ENCODE measurements around the gene RAB32. TPM values are rescaled to one million over a fixed set of nuclear protein-coding genes. Genes with fewer than 3 reads are reported as not detected.

The RAB32 gene
- total RNA-seq, 1 donor from 2014 or later, result 4.3 TPM

DNA sequence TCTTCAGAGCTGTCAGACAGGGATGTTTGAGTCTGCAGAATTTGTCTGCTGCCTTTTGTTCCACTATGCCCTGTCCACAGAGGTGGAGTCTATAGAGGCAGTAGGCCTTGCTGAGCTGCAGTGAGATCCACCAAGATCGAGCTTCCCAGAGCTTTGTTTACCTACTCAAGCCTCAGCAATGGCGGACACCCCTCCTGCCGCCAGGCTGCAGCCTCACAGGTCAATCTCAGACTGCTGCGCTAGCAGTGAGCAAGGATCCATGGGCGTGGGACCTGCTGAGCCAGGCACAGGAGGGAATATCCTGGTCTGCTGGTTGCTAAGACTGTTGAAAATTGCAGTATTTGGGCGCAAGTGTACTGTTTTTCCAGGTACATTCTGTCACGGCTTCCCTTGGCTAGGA is 28.4 kb upstream of the RAB32 start:
- no peak overlapping the region for H2AFZ ChIP-seq (replicated peaks)
- no peaks in the 10 kb centered on the region for H3K79me2 ChIP-seq (ENCODE audit: low read depth)
- peaks cover 2% of the 10 kb centered on the region for H3K27me3 Mint-ChIP-seq (ENCODE audit: insufficient read depth, low read depth)
- H3K36me3 Mint-ChIP-seq, result no peaks in the 10 kb centered on the region
- no peaks in the 10 kb centered on the region for H3K27me3 ChIP-seq
- H3K27ac ChIP-seq, result no peak overlapping the region
- no peak overlapping the region for H3K4me2 ChIP-seq
- H4K20me1 ChIP-seq (ENCODE audit: low read depth), result no peaks in the 10 kb centered on the region
- H3K9me3 Mint-ChIP-seq, result peaks cover 11% of the 10 kb centered on the region
- no peak overlapping the region for H3K4me3 ChIP-seq
- no peak for DNase-seq (ENCODE audit: low spot score)
- no peaks in the 10 kb centered on the region for H3F3A ChIP-seq (ENCODE audit: low read depth)
- H3K4me1 Mint-ChIP-seq, result no peaks in the 10 kb centered on the region
- H3K9me3 ChIP-seq (ENCODE audit: low read depth), result no peaks in the 10 kb centered on the region
- no peak overlapping the region for H3K9ac ChIP-seq
- no peaks in the 10 kb centered on the region for H3K36me3 ChIP-seq
- H3K4me3 Mint-ChIP-seq, result no peak overlapping the region
- H3K27ac Mint-ChIP-seq, result no peak overlapping the region
- no peaks in the 10 kb centered on the region for H3K4me1 ChIP-seq
- TF ChIP-seq, protein P1, sequence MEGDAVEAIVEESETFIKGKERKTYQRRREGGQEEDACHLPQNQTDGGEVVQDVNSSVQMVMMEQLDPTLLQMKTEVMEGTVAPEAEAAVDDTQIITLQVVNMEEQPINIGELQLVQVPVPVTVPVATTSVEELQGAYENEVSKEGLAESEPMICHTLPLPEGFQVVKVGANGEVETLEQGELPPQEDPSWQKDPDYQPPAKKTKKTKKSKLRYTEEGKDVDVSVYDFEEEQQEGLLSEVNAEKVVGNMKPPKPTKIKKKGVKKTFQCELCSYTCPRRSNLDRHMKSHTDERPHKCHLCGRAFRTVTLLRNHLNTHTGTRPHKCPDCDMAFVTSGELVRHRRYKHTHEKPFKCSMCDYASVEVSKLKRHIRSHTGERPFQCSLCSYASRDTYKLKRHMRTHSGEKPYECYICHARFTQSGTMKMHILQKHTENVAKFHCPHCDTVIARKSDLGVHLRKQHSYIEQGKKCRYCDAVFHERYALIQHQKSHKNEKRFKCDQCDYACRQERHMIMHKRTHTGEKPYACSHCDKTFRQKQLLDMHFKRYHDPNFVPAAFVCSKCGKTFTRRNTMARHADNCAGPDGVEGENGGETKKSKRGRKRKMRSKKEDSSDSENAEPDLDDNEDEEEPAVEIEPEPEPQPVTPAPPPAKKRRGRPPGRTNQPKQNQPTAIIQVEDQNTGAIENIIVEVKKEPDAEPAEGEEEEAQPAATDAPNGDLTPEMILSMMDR (IDR thresholded peaks at IDR 0.05), result no peak
- no peak for TF ChIP-seq EZH2 (IDR thresholded peaks at IDR 0.05)
- no peak for TF ChIP-seq EZH2phosphoT487 (IDR thresholded peaks at IDR 0.05)

DNA sequence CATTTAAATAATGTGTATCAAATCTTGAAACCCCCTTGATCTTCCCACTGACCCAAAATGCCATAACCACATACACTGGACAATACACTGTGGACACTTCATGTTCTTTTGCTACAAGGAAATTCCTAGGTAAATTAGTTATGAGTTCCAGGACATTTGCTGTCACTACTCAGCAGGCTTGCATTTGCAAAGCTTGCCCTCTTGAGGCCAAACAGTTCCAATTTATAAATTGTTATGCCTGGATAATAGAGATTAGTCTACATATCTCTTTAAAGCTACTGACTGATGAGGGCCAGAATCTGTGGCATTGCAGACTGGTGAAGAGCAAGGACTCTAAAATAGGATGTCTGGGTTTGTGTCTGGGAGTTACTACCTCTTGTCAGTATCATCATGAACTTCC is 17.4 kb upstream of the RAB32 start:
- no peak overlapping the region for H3K27ac ChIP-seq
- H3K9me3 ChIP-seq (ENCODE audit: low read depth), result no peaks in the 10 kb centered on the region
- H3K27me3 Mint-ChIP-seq (ENCODE audit: insufficient read depth, low read depth), result no peaks in the 10 kb centered on the region
- H3K9me3 Mint-ChIP-seq, result peaks cover 3% of the 10 kb centered on the region
- H3K9ac ChIP-seq, result no peak overlapping the region
- H4K20me1 ChIP-seq (ENCODE audit: low read depth), result no peaks in the 10 kb centered on the region
- H3K4me1 ChIP-seq, result no peaks in the 10 kb centered on the region
- TF ChIP-seq EZH2phosphoT487 (IDR thresholded peaks at IDR 0.05) (no peak), EZH2 (IDR thresholded peaks at IDR 0.05) (no peak)
- TF ChIP-seq, protein P1 (IDR thresholded peaks at IDR 0.05), result peak; percentile 30
- DNase-seq (ENCODE audit: low spot score), result no peak
- no peak overlapping the region for H2AFZ ChIP-seq (replicated peaks)
- H3K36me3 Mint-ChIP-seq, result peaks cover 2% of the 10 kb centered on the region
- no peaks in the 10 kb centered on the region for H3K79me2 ChIP-seq (ENCODE audit: low read depth)
- no peaks in the 10 kb centered on the region for H3K4me1 Mint-ChIP-seq
- H3K4me3 Mint-ChIP-seq, result no peak overlapping the region
- H3K4me2 ChIP-seq, result no peak overlapping the region
- no peaks in the 10 kb centered on the region for H3K27me3 ChIP-seq
- H3K27ac Mint-ChIP-seq, result no peak overlapping the region
- H3K36me3 ChIP-seq, result no peaks in the 10 kb centered on the region
- H3K4me3 ChIP-seq, result no peak overlapping the region
- no peaks in the 10 kb centered on the region for H3F3A ChIP-seq (ENCODE audit: low read depth)

DNA sequence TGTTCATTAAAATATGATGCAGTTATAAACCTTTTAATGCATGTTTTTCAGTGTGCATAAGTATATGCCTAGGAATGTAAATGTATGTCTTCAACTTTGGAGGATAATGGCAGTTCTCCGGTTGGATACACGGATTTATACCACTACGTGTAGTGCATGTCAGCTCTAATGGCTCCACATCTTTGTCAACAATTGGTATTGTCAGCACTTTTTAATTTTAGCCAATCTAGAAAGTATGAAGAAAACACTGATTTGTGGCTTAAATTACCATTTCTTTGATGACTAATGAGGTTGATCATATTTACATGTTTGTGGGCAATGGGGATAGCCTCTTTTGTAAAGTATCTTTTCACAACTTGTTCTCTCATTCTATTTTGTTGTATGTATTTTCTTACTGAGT is 10.9 kb upstream of the RAB32 start:
- Mint-ChIP-seq H3K36me3 (no peaks in the 10 kb centered on the region), H3K9me3 (no peaks in the 10 kb centered on the region), H3K4me3 (no peak overlapping the region), H3K4me1 (no peaks in the 10 kb centered on the region), H3K27ac (no peak overlapping the region), H3K27me3 (ENCODE audit: insufficient read depth, low read depth) (no peaks in the 10 kb centered on the region)
- no peaks in the 10 kb centered on the region for H3K4me1 ChIP-seq
- no peaks in the 10 kb centered on the region for H4K20me1 ChIP-seq (ENCODE audit: low read depth)
- H3K36me3 ChIP-seq, result no peaks in the 10 kb centered on the region
- no peaks in the 10 kb centered on the region for H3F3A ChIP-seq (ENCODE audit: low read depth)
- no peak overlapping the region for H2AFZ ChIP-seq (replicated peaks)
- no peak overlapping the region for H3K9ac ChIP-seq
- H3K79me2 ChIP-seq (ENCODE audit: low read depth), result no peaks in the 10 kb centered on the region
- H3K27me3 ChIP-seq, result no peaks in the 10 kb centered on the region
- no peak for DNase-seq (ENCODE audit: low spot score)
- no peak for TF ChIP-seq EZH2 (IDR thresholded peaks at IDR 0.05)
- TF ChIP-seq EZH2phosphoT487 (IDR thresholded peaks at IDR 0.05), result no peak
- TF ChIP-seq, protein P1 (IDR thresholded peaks at IDR 0.05), result no peak
- no peak overlapping the region for H3K4me3 ChIP-seq
- no peak overlapping the region for H3K27ac ChIP-seq
- no peak overlapping the region for H3K4me2 ChIP-seq
- no peaks in the 10 kb centered on the region for H3K9me3 ChIP-seq (ENCODE audit: low read depth)

DNA sequence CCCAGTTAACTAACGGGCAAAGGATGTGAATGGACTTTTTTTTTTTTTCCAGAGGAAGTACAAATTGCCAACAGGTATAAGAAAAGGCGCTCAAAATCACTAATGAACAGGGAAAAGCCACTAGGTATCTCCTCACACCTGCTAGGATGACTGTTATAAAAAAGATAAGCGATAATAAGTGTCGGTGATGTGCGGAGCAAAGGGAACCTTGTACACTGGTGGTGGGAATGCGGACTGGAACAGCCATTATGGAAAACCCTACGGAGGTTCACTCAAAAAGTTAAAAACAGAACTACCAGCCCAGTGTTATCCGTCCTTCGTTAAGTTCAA is 787 bp upstream of the RAB32 start:
- Mint-ChIP-seq H3K27me3 (ENCODE audit: insufficient read depth, low read depth) (peaks cover 6% of the 10 kb centered on the region), H3K4me3 (peak overlapping the region; percentile 79), H3K4me1 (peaks cover 33% of the 10 kb centered on the region), H3K27ac (peak overlapping the region; percentile 50), H3K9me3 (peaks cover 2% of the 10 kb centered on the region), H3K36me3 (peaks cover 2% of the 10 kb centered on the region)
- Histone ChIP-seq H3K9me3 (ENCODE audit: low read depth) (no peaks in the 10 kb centered on the region), H3K4me3 (peak overlapping the region; percentile 82), H3K36me3 (no peaks in the 10 kb centered on the region), H3K9ac (no peak overlapping the region), H3K4me2 (peak overlapping the region; percentile 97), H3K79me2 (ENCODE audit: low read depth) (peaks cover 6% of the 10 kb centered on the region), H2AFZ (replicated peaks) (no peak overlapping the region), H3K27ac (no peak overlapping the region), H3F3A (ENCODE audit: low read depth) (no peaks in the 10 kb centered on the region), H3K4me1 (no peaks in the 10 kb centered on the region), H4K20me1 (ENCODE audit: low read depth) (no peaks in the 10 kb centered on the region), H3K27me3 (no peaks in the 10 kb centered on the region)
- DNase-seq (ENCODE audit: low spot score), result no peak
- TF ChIP-seq, protein P1 (IDR thresholded peaks at IDR 0.05), result no peak
- TF ChIP-seq EZH2phosphoT487 (IDR thresholded peaks at IDR 0.05), result no peak
- no peak for TF ChIP-seq EZH2 (IDR thresholded peaks at IDR 0.05)
